ENCODE measurements around the gene NFX1.

Gene NFX1

DNA sequence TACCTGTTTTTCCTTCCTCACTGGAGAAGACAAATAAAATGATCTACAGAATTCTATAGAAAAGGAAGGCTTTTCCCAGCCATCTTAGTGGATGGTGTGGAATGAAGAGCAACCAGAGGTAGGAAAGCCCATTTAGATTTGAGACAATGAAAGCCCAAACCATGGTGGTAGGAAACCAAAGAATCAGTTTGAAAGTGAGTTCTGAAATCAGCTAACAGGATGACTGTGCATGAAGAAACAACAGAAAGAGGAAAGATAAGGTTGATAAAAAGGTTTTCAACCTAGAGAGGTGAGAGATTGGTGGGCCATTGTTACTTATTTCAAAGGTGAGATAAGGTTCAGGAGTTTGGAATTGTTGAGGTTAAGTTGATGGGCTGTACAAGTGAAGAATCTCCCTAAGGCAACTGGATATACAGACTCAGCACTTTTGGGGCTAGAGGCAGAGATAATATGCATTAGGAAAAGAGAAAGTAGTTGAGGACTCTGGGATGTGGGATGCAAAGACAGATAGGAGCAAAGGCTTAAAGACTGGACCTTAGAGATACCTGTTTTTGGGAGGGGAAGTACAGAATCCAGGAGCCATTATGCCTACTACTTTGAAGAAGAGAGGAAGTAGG lies 23.1 kb upstream of the NFX1 start:
- DNase-seq (ENCODE audit: low spot score), result no peak

DNA sequence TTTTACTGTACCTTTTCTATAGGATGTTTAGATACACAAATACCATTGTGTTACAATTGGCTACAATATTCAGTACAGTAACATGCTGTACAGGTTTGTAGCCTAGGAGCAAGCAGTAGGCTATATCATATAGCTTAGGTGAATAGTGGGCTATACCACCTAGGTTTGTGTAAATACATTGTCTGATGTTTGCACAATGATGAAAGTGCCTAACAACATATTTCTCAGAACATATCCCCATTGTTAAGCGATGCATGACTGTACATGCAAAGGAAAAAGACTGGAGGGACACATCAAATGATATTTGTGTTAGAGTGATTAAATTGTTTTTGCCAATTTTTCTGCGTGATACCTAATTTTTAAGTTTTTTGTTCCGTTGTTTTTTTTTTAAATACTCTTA lies 20.2 kb upstream of the NFX1 start:
- no peak for DNase-seq (ENCODE audit: low spot score)

- no peak for DNase-seq (ENCODE audit: low spot score)
These were observed 18.3 kb upstream of the NFX1 start for GRCh38 chr9:33272061-33272460.

GRCh38 chr9:33273266-33273971 lies 16.9 kb upstream of the NFX1 start:
- no peak for DNase-seq (ENCODE audit: low spot score)

- DNase-seq (ENCODE audit: low spot score), result no peak
These were observed 16.4 kb upstream of the NFX1 start for GRCh38 chr9:33273972-33274328.

GRCh38 chr9:33277484-33277883 lies 12.8 kb upstream of the NFX1 start:
- DNase-seq (ENCODE audit: low spot score), result no peak

DNA sequence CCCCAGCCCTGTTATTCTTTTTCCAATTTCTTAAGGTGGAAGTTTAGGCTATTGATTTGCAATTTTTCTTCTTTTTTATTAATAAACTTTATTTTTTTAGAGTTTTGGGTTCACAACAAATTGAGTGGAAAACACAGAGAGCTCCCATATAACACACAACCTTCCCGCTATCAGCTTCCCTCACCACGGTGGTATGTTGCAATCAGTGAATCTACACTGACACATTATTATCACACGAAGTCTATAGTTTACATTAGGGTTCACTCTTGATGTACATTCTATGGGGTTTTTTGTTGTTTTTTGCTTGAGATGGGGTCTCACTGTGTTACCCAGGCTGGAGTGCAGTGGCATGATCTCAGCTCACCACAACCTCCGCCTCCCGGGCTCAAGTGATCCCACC lies 4.8 kb upstream of the NFX1 start:
- DNase-seq (ENCODE audit: low spot score), result no peak

- DNase-seq (ENCODE audit: low spot score), result peak; percentile 88
These were observed 3.2 kb upstream of the NFX1 start for GRCh38 chr9:33287087-33287490.

DNA sequence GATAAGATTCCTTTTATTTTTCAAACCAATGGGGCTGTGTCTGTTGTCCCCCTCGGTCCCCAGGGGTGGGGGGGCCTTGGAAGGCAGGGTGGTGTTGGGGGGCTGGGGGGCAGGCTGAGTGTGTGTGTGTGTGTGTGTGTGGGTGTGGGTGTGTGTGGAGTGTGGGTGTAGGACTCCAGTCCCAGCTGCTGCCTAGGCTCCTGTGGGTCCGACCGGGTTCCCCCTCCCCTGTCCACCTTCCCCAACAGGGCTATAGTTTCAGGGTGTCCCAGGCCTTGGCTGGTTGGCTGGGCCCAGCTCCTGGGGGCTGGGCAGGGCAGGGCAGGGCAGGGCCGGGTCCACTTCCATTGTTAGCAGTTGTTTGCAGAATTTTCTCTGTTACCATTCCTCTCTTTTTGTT lies 2.1 kb upstream of the NFX1 start:
- no peak for DNase-seq (ENCODE audit: low spot score)

DNA sequence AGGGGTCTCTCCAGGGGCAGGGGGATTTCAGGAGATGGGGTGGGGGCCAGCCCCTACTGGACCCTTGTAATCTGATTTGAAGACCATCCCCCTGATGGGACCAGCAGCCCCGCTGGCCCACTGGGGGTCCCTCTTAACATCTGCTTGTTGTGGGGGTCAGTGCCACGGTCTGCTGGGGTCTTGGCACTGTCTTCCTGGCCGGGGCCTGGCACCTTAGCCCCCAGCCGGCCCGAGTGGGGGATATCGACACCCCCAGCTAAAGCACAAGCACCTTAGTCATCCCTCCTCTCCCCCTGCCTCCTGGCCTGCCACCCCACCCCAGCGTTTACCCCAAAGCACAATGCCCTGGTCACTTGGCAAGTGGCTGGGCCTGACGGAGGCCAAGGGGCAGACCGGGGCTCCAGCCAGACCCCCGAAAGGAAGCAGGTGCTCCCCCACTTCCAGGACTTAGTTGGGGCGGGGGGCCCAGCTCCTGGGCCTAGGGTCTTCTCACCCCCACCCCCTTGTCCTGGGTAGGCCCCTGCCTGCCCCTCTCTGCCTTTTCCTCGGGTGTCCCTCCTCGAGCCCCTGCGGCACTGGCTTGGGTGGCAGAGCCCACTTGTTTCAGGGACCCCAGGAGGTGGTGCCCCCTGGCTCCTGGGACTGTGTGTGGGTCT lies 1.4 kb upstream of the NFX1 start:
- no peak for DNase-seq (ENCODE audit: low spot score)

DNA sequence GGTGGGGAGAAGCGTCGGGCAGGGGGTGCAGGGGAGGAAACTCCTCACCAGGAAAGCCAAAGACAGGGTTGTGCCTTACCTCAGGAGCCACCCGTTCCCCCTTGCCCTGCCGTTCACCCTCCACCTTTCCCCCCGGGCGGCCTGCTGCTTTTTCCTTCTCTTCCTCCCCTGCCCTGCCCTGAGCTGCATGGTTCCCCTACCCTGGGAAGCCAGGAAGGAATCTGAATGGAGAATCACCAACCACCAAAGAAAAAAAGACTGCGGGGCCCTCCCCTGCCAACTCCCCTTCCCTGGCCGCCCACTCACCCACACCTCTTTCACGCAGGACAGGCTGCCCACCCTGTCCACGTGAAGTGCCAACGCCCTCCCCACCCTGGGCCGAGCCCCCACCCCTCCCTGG lies 820 bp upstream of the NFX1 start:
- no peak for DNase-seq (ENCODE audit: low spot score)

DNA sequence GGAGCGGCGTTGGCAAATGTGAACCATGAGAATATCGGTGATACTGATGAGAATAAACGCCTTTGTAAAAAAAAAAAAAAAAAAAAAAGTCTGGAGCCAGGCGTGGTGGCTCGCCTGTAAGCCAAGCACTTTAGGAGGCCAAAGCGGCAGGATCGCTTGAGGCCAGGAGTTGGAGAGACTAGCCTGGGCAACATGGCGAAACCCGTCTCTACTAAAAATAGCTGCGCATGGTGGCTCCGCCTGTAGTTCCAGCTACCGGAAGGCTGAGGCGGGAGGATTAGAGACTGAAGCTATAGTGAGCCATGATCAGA lies 425 bp upstream of the NFX1 start:
- DNase-seq (ENCODE audit: low spot score), result no peak

GRCh38 chr9:33291031-33291397 lies 698 bp downstream of the NFX1 start:
- DNase-seq (ENCODE audit: low spot score), result peak; percentile 21

DNA sequence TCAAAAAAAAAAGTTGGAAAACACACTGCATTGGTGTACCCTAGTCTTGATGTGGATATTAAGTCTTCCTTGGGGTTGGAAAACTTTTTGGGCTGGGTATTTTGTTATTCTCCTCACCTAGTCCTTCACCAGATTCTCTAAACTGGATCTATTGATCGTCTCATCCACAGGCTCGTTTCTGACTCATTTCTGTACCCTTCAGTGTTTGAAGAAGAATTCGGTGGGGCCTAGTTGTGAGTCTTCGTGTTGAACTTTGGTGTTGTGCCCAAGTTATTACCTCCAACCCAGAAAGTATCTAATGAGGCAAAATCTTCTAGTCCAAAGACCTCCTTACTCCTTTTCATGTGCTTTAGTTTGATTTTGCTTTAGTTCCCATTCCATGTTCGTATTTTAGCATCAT lies 1.6 kb downstream of the NFX1 start:
- no peak for DNase-seq (ENCODE audit: low spot score)

GRCh38 chr9:33293782-33294181 lies 3.5 kb downstream of the NFX1 start:
- no peak for DNase-seq (ENCODE audit: low spot score)

DNA sequence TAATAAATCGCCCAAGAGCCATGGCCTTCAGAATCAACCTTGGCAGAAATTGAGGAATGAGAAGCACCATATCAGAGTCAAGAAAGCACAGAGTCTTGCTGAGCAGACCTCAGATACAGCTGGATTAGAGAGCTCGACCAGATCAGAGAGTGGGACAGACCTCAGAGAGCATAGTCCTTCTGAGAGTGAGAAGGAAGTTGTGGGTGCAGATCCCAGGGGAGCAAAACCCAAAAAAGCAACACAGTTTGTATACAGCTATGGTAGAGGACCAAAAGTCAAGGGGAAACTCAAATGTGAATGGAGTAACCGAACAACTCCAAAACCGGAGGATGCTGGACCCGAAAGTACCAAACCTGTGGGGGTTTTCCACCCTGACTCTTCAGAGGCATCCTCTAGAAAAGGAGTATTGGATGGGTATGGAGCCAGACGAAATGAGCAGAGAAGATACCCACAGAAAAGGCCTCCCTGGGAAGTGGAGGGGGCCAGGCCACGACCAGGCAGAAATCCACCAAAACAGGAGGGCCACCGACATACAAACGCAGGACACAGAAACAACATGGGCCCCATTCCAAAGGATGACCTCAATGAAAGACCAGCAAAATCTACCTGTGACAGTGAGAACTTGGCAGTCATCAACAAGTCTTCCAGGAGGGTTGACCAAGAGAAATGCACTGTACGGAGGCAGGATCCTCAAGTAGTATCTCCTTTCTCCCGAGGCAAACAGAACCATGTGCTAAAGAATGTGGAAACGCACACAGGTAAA lies 4.5 kb downstream of the NFX1 start:
- no peak for DNase-seq (ENCODE audit: low spot score)

GRCh38 chr9:33295571-33295970 lies 5.3 kb downstream of the NFX1 start:
- no peak for DNase-seq (ENCODE audit: low spot score)

- peak; percentile 87 for DNase-seq (ENCODE audit: low spot score)
These were observed 7.1 kb downstream of the NFX1 start for GRCh38 chr9:33297432-33297831.

GRCh38 chr9:33300546-33300945 lies 10.2 kb downstream of the NFX1 start:
- DNase-seq (ENCODE audit: low spot score), result no peak

DNA sequence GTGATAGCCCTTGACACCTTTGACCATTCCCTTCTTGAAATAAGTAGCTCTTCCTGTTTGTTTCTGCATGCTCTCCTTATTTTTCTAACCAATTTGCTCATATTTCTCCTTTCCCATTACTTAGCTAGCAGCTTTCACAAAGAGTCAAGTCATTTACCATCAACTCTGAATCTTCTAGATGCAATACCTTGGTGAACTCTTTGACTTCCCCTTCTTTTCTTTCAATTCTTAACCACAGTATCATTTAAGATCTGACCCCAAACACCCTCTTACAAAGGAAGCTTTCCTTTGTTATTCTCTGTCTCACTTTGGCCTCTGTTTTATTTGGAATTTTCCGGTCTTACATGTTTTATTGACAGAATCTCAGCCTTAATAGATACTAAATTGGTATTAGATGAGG lies 14.0 kb downstream of the NFX1 start:
- DNase-seq (ENCODE audit: low spot score), result peak; percentile 29

GRCh38 chr9:33306037-33306436 lies 15.7 kb downstream of the NFX1 start:
- DNase-seq (ENCODE audit: low spot score), result no peak

- DNase-seq (ENCODE audit: low spot score), result no peak
These were observed 16.8 kb downstream of the NFX1 start for GRCh38 chr9:33307067-33307466.

- no peak for DNase-seq (ENCODE audit: low spot score)
These were observed 19.6 kb downstream of the NFX1 start for GRCh38 chr9:33309903-33310302.
